Left kidney (tissue), 8 donors: ENCODE results near the gene GOLGA8K. TPM values are rescaled to one million over a fixed set of nuclear protein-coding genes. Genes with fewer than 3 reads are reported as not detected.
"Not testable (repeated sequence)": the region's sequence is repeated elsewhere in the genome, so short reads cannot be mapped to it uniquely, and the experiment has no call there.

Experiments used
- DNase-seq: peaks from one replicate; pipeline ENCODE4 v3.0.0-alpha.2; 2013
- long read RNA-seq, 8 donors: transcript quantifications; one replicate each; lab custom pipeline, GENCODE V29; 2026
- polyA plus RNA-seq: library from polyadenylated mRNA; unstranded; fragments of 120-200 nt; gene quantifications from one replicate; pipeline ENCODE4 v1.2.1, GENCODE V29; 2013; ENCODE audit not compliant: insufficient read length

Gene GOLGA8K
- polyA plus RNA-seq, result 3.6 TPM
- long read RNA-seq, donor 1, result 0 reads
- long read RNA-seq, donor 2, result 0 reads
- long read RNA-seq, donor 3, result 0 reads
- long read RNA-seq, donor 4, result 0 reads
- long read RNA-seq, donor 5, result 0 reads
- long read RNA-seq, donor 6, result 0 reads
- long read RNA-seq, donor 7, result 0 reads
- long read RNA-seq, donor 8, result 0 reads

GRCh38 chr15:32403192-32403591 is at the start of gene GOLGA8K:
Gene GOLGA8K, minus strand, starts transcription at chr15:32403292. Its CDS starts 98 bp downstream, at chr15:32403194.
- DNase-seq, result not testable (repeated sequence)

GRCh38 chr15:32440445-32440977 is 37.4 kb upstream of the GOLGA8K start:
- not testable (repeated sequence) for DNase-seq

- not testable (repeated sequence) for DNase-seq
These were observed 31.2 kb upstream of the GOLGA8K start for GRCh38 chr15:32434102-32434963.

GRCh38 chr15:32427635-32428034 is 24.5 kb upstream of the GOLGA8K start:
- not testable (repeated sequence) for DNase-seq

GRCh38 chr15:32426511-32426910 is 23.4 kb upstream of the GOLGA8K start:
- not testable (repeated sequence) for DNase-seq

- not testable (repeated sequence) for DNase-seq
These were observed 4.8 kb upstream of the GOLGA8K start for GRCh38 chr15:32407903-32408302.

- not testable (repeated sequence) for DNase-seq
These were observed 6.6 kb downstream of the GOLGA8K start for GRCh38 chr15:32396522-32396921.

- DNase-seq, result not testable (repeated sequence)
These were observed 8.3 kb downstream of the GOLGA8K start for GRCh38 chr15:32394745-32395144.

- not testable (repeated sequence) for DNase-seq
These were observed 14.9 kb downstream of the GOLGA8K start for GRCh38 chr15:32388050-32388648.

GRCh38 chr15:32385823-32386495 is 17.1 kb downstream of the GOLGA8K start:
- not testable (repeated sequence) for DNase-seq

GRCh38 chr15:32374185-32374584 is 28.9 kb downstream of the GOLGA8K start:
- DNase-seq, result not testable (repeated sequence)

- DNase-seq, result not testable (repeated sequence)
These were observed 29.4 kb downstream of the GOLGA8K start for GRCh38 chr15:32373707-32374106.

- DNase-seq, result not testable (repeated sequence)
These were observed 31.0 kb downstream of the GOLGA8K start for GRCh38 chr15:32372075-32372474.

GRCh38 chr15:32370526-32370925 is 32.6 kb downstream of the GOLGA8K start:
- DNase-seq, result not testable (repeated sequence)

- not testable (repeated sequence) for DNase-seq
These were observed 33.0 kb downstream of the GOLGA8K start for GRCh38 chr15:32370064-32370463.

- DNase-seq, result not testable (repeated sequence)
These were observed 36.6 kb downstream of the GOLGA8K start for GRCh38 chr15:32366492-32366891.

GRCh38 chr15:32365955-32366354 is 37.1 kb downstream of the GOLGA8K start:
- DNase-seq, result not testable (repeated sequence)

- not testable (repeated sequence) for DNase-seq
These were observed 38.1 kb downstream of the GOLGA8K start for GRCh38 chr15:32364944-32365343.

- not testable (repeated sequence) for DNase-seq
These were observed 39.6 kb downstream of the GOLGA8K start for GRCh38 chr15:32363449-32363848.

- not testable (repeated sequence) for DNase-seq
These were observed 41.4 kb downstream of the GOLGA8K start for GRCh38 chr15:32361662-32362061.

GRCh38 chr15:32358462-32358861 is 44.6 kb downstream of the GOLGA8K start:
- DNase-seq, result not testable (repeated sequence)

- not testable (repeated sequence) for DNase-seq
These were observed 46.2 kb downstream of the GOLGA8K start for GRCh38 chr15:32356909-32357308.
